Pons (tissue), 1 donor: ENCODE data around the gene DGKB.

Experiments used
- DNase-seq: peaks from one replicate; pipeline ENCODE4 v3.0.0-alpha.2; 2016; ENCODE audit warnings: low spot score

The DGKB gene

DNA sequence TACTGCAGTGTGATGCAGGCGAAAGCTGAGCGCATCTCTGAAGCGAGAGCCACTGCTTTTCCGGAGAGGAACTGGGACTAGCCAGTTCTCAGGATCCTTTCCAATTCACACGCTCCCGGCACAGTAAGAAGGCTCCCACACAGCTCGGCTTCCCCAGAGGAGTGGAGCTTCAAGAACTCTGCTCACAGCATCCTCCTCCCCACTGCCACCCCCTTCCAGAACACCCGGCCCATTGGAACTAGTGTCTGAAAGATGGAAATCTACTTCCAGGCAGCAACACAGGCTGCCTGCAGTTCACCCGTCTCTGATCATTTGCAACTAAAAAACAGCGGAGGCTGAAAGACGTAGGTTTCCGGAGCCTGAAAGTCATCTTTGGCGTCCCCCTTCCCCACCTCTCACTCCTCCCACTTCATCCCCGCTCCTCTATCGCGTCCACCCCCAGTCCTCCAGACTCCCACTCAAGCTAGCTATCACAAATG, at the start of gene DGKB:
Gene DGKB (minus strand): TSS at position 163 of the 479 bp plus-strand sequence.
- peak; percentile 40 for DNase-seq

- DNase-seq: no peak
Measured at GRCh38 chr7:14950013-14950412, 47.5 kb upstream of the DGKB start.

DNA sequence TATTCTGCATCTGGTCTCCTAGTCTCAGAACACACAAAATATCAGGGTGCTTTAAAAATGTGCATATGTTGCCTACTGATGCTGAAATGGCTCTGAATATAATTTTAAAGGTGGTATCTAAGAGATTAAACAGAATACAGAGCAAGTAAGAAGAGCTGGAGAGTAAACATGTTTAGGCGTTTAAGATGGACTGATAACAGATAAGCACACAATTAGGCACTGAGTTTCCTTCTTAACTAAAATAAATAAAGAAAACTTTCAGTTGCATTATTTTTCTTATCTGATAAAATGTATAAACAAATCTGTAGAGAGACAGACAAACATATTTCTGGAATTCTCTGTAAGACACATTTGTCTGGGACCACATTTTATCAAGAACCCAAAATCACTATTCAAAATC, 35.6 kb upstream of the DGKB start:
- no peak for DNase-seq

DNA sequence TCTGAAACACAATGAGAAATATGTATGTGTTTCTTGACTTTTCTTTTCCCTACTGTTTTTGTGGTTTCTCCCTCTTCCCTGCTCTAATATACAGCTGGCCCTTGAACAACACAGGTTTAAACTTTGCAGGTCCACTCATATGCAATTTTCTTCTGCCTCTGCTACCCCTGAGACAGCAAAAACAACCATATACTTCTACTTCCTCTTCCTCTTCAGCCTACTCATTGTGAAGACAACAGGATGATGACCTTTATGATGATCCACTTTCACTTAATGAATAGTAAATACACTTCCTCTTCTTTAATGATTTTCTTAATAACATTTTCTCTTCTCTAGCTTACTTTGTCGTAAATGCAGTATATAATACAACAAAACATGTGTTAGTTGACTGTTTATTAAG, 35.0 kb upstream of the DGKB start:
- DNase-seq: no peak

DNA sequence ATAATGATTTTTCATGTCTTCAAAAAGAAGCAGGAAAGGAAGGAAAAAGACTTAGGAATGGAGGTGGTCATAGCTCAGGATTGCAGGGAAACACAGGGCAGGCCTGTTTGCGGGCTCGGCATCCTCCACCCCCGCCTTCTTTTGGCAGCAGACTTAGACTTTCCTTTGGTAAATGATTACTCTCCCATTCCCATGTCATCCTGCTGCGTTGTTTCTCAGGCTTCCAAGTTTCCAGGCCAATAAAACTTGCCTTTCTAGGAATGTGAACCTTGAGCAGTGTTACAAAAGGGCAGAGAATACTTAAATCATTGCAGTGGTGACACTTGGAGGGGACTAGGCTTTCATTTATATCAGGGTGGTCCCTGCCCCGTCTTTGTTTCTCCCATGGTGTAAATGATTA, 34.0 kb upstream of the DGKB start:
- DNase-seq: peak; percentile 7

DNA sequence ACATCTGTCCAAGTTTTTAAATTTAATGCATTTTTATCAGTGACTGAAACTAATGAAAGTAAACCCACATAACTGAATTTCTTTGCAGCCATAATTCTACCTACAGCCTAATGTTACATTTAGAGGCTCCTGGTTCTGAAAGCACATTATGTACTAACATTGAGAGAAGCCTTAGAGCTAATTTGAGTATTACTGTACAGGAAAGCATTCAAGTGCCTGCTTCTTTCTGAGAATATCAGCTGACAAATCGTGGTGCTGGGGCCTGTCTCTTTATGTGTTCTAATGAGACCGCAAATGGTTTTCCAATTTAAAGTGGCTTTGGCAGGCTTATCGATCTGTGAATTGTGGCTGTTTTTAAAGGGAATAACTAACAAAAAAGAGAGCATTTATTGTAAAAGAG, 32.3 kb upstream of the DGKB start:
- DNase-seq: no peak

DNA sequence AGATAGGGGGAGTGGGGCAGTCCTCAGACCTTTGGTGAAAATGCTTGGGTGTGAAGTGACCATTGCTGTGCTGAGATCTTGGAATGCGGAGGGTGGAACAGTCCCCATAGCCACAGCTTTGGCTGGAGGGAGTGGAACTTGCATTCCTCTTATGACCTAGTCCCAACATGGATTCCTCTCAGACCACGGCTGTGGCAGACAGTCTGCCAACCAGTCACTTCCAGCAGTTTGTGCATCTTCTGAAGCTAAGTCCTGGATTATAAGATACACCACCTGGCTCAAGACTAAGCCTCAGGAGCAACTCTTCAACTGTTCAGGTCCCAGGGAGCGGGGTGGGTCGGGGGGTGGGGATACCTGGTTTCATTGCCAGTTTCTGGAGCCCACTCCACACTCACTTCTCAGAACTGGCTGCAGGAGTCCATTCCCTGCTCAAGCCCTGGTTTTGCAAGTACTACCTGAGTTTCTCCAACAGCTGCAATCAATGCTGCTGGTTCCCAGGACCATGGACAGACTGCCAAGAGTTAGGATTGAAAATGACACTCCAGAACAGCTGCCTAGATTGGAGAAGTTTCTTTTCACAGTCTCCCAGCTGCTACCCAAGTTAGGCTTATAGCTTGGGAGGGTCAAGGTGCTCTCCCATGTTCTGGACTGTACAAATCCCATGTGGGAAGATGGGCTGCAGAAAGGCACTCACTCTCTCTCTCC, 29.1 kb upstream of the DGKB start:
- no peak for DNase-seq

- DNase-seq: no peak
Measured at GRCh38 chr7:14924398-14924797, 21.8 kb upstream of the DGKB start.

DNA sequence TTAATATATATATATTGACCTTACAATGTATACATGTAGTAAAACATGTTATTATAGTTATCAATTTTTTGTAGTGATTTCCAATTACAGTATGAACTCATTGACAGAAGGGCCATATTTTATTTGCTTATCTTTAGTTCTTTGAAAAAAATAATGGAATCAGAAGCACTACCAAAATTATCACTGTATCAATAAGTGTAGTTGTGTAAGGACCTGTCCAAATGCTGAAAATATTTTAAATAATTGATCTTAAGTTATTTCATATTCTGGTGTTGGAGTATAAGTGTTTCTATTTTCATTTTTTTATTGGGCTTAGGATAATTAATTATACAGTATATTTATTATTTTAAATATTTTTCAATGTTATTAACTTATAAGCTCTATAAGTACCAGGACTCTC, 8.5 kb upstream of the DGKB start:
- DNase-seq: no peak

DNA sequence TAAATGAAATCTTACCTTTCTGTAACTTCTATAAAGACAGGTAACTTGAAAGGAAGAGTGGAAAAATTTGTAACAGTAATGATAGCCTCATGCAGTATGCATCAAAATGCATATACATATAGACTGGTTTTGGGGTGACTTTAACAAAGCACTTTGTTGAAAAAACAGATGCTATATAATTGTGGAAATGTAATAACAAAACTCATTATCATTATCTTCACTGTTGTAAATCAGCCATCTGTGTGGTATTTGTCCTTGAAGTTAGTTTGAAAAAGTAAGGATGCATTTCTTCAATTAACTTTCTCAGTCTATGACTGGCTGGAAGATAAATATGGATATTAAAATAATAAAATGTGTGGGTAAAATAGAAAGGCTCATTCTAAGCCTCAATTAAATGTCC, 6.1 kb upstream of the DGKB start:
- DNase-seq: no peak

GRCh38 chr7:14905764-14906163, 3.2 kb upstream of the DGKB start:
- DNase-seq: no peak

GRCh38 chr7:14900051-14900450, 2.5 kb downstream of the DGKB start:
- no peak for DNase-seq

GRCh38 chr7:14899030-14899429, 3.5 kb downstream of the DGKB start:
- DNase-seq: no peak

DNA sequence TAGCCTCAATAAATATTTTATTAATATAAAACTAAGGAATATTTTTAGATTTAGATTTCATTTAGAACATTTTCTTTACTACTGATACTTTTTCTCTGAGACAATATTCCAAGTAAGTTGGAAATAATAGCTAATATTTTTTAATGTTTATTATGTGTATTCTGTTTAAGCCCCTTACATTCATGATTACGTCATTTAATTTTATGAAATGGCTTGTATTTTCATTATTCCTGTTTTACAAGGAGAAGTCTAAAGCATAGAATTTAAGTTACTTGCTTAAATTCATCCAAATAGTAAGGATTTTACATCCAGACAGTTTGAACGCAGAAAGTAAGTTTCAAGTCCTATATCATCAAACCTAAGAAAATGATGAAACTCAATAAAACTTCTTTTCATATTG, 6.1 kb downstream of the DGKB start:
- DNase-seq: no peak

- no peak for DNase-seq
Measured at GRCh38 chr7:14894826-14895225, 7.7 kb downstream of the DGKB start.

GRCh38 chr7:14892961-14893360, 9.6 kb downstream of the DGKB start:
- no peak for DNase-seq

DNA sequence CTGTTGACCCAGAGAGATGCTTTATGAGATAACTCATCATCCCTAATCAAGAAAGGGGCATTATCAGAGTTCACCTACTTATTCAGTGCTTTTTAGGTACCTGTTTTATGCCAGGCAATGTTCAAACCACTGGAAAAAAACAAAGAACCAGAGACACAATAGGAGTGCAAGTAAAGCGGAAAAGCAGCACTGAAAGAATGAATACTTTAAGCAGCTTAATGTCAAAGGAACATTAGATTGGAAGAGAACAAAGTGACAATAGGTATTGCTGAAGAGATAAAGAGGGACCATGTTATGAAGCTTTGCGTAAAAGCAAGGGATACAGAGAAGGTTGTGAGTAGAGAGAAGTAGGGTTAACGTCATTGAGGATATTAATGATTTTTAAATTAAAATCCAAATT, 11.3 kb downstream of the DGKB start:
- no peak for DNase-seq

- DNase-seq: no peak
Measured at GRCh38 chr7:14888962-14889361, 13.6 kb downstream of the DGKB start.

- no peak for DNase-seq
Measured at GRCh38 chr7:14886533-14886932, 16.0 kb downstream of the DGKB start.

- no peak for DNase-seq
Measured at GRCh38 chr7:14875941-14876587, 26.5 kb downstream of the DGKB start.

GRCh38 chr7:14871880-14872279, 30.7 kb downstream of the DGKB start:
- no peak for DNase-seq

GRCh38 chr7:14870394-14870793, 32.2 kb downstream of the DGKB start:
- no peak for DNase-seq

DNA sequence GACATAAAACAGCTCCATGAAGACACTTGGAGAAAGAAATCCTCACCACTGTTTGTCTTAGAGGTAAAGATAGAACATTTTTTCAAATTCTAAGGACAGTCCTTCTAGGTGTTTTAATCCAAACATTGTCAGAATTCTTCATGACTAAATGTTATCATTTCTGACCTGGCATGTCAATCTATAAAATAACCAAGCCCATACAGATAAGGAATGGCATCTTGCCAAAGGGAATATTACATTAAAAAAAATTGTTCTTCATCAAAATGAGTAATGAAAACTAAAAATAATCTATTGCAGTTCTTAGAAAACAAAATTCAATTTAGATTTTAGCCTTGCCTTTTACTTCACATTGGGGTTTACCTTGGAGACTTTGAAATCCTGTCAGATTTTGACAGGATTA, 33.6 kb downstream of the DGKB start:
- no peak for DNase-seq

DNA sequence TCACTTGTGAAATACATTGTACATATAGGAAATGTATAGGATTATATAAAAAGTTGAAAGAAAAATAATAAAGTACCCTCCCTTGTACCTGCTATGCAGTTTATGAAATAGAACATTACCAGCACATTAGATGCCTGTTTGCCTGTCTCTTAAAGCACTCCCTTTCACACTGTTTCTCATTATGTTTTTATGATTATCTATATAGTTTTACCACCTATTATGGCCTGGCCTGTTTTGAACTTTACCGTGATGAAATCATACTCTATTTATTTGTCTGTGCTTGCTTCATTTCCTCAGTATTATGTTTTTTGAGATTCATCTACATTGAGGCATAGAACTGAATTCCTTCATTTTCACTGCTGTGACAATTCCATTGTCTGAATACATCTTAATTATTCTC, 41.1 kb downstream of the DGKB start:
- DNase-seq: no peak
